Common myeloid progenitor, CD34-positive (primary cell): ENCODE results near the gene WDR18.

Source experiments
- CTCF ChIA-PET: fragments of 350-600 bp; sonication (Branson Sonifier 250); formaldehyde crosslinking; loops from one replicate; lab custom pipeline; 2021; ENCODE audit warnings: antibody characterized with exemption; lab: Charles Lee
- POLR2A ChIA-PET: fragments of 350-600 bp; sonication (Branson Sonifier 250); formaldehyde crosslinking; loops from one replicate; lab custom pipeline; 2021; ENCODE audit warnings: antibody characterized with exemption; lab: Charles Lee
- DNase-seq, 3 donors: peaks; one replicate each; pipeline versions ENCODE4 v3.0.0 to v3.0.0-alpha.2; 2013
- H3K27ac ChIP-seq, 2 experiments: 1 replicate in 1 of 2; 2 replicates in 1 of 2; pipeline ENCODE4 v1.7.0; 2013; ENCODE audit warnings: inconsistent platforms in 2 of 2, low read length in 2 of 2, mild to moderate bottlenecking in 2 of 2, low read depth in 1 of 2, moderate library complexity in 1 of 2; ENCODE audit not compliant: severe bottlenecking in 2 of 2, insufficient read depth in 1 of 2, poor library complexity in 1 of 2
- H3K27me3 ChIP-seq, 5 experiments: replicated peaks in 2 of 5; 1 replicate in 3 of 5; 2 replicates in 2 of 5; pipeline versions ENCODE4 v1.6.1 to v1.7.0; 2013; ENCODE audit warnings: low read length in 4 of 5, mild to moderate bottlenecking in 2 of 5, moderate library complexity in 2 of 5, inconsistent platforms in 1 of 5; ENCODE audit not compliant: insufficient read depth in 5 of 5, control insufficient read depth in 4 of 5
- H3K36me3 ChIP-seq, 4 experiments: 1 replicate in 2 of 4; 2 replicates in 2 of 4; pipeline versions ENCODE4 v1.6.1 to v1.7.0; 2013; ENCODE audit warnings: low read length in 3 of 4, control low read depth in 1 of 4, mild to moderate bottlenecking in 1 of 4; ENCODE audit not compliant: control insufficient read depth in 4 of 4, insufficient read depth in 4 of 4
- H3K4me1 ChIP-seq, 4 experiments: 1 replicate in 3 of 4; 2 replicates in 1 of 4; pipeline versions ENCODE4 v1.6.1 to v1.7.1; 2013; ENCODE audit warnings: low read length in 3 of 4, mild to moderate bottlenecking in 3 of 4, control low read depth in 1 of 4, inconsistent platforms in 1 of 4, moderate library complexity in 1 of 4; ENCODE audit not compliant: control insufficient read depth in 4 of 4, insufficient read depth in 4 of 4; ENCODE audit errors: control extremely low read depth in 1 of 4
- H3K4me3 ChIP-seq, 7 experiments: 1 replicate in 4 of 7; 2 replicates in 3 of 7; pipeline versions ENCODE4 v1.5.1 to v1.7.0; 2013; ENCODE audit warnings: mild to moderate bottlenecking in 7 of 7, low read length in 6 of 7, moderate library complexity in 6 of 7, inconsistent platforms in 2 of 7, low read depth in 2 of 7, control low read depth in 1 of 7; ENCODE audit not compliant: insufficient read depth in 4 of 7, control insufficient read depth in 1 of 7; ENCODE audit errors: extremely low read depth in 1 of 7
- H3K9me3 ChIP-seq, 5 experiments: 1 replicate in 4 of 5; 2 replicates in 1 of 5; pipeline versions ENCODE4 v1.6.1 to v1.7.1; 2013; ENCODE audit warnings: low read length in 4 of 5, mild to moderate bottlenecking in 2 of 5, inconsistent platforms in 1 of 5, low read depth in 1 of 5, moderate library complexity in 1 of 5; ENCODE audit not compliant: control insufficient read depth in 4 of 5, insufficient read depth in 2 of 5; ENCODE audit errors: control extremely low read depth in 1 of 5
- WGBS: methylation state at CpG from one replicate; pipeline ENCODE4 v1.1.5; 2013; ENCODE audit not compliant: insufficient coverage; 5-methylcytosine and 5-hydroxymethylcytosine counted together

Gene WDR18

DNA sequence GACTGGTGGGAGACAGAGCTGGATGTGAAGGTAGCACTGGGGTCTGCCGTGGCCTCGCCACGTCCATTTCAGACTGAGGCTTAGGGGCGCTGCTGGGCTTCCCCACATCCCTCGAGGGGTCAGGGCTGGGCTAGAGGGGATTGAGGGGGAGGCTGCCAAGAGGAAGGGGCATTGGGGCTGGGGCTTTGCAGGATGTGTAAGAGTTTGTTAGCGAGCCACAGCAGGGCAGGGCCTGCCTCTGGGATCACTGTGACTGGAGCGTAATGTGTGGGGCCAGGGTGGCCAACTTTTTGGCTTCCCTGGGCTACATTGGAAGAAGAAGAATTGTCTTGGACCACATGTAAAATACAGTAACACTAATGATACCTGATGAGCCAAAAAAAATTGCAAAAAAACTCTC, 44.2 kb upstream of the WDR18 start:
- Histone ChIP-seq H3K36me3 (peaks cover 0 to 56% (median 8%) of the 10 kb centered on the region in 4 experiments), H3K27ac (peak overlapping the region in 1 of 2 experiments; percentile 76), H3K4me1 (peaks cover 0 to 49% (median 45%) of the 10 kb centered on the region in 4 experiments), H3K9me3 (no peaks in the 10 kb centered on the region), H3K4me3 (no peak overlapping the region), H3K27me3 (no peaks in the 10 kb centered on the region)
- DNase-seq: no peak
- CTCF ChIA-PET: interaction anchor here (1.1 to 7.8 kb wide), 4 partner anchors 11 to 44 kb away, joined by 3 to 35 read pairs (median 4); partner anchors contain the start of gene WDR18
- WGBS: 100% methylated on average over 7 of the region's 7 CpGs
- POLR2A ChIA-PET: no interaction called here

DNA sequence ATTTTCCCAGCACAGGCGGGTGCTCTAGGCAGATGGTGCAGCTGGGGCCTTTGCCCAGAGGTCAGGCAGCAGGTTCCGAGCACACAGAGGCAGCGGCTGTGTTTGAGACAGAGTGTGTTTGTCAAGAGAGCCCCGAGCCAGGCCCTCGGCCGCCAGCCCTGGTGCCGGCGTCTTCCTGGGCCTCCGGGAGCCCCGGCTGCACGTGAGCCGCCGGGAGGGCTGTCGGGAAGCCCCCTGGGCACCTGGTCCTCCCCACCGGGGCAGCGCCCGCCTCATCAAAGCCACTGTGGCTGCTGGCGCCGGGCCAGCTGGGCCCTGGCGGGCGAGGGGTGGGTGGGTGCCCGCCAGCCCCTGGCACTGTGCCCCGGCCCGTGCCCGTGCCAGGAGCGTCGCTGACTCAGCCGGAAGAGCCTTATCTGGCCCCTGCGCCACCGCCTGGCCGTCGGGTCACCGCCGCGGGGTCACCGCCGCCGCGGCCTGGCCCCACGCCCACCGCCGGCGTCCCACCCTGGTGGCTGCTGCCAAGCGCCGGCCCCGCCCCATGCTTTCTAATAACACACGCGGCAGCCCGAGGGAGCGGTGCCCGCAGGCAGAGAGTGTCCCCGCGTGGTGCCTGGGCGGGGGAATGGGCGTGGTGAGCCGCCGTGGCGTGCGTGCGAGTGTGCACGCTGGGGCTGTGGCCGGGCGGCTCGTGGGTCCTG, 43.4 kb upstream of the WDR18 start:
- ChIA-PET CTCF (interaction anchor here (1.0 to 7.8 kb wide), 4 partner anchors 17 to 43 kb away, joined by 3 to 35 read pairs (median 4); partner anchors contain the start of gene WDR18), POLR2A (interaction anchor here (1.5 kb wide), 1 partner anchor 16 kb away, joined by 5 read pairs; no protein-coding TSS in a partner anchor)
- DNase-seq: peak; percentile 90 to 96 (median 94)
- Histone ChIP-seq H3K27me3 (no peaks in the 10 kb centered on the region), H3K27ac (peak overlapping the region; percentile 46 to 76), H3K4me3 (peak overlapping the region in 4 of 7 experiments; percentile 38 to 67 (median 58)), H3K9me3 (no peaks in the 10 kb centered on the region), H3K4me1 (peaks cover 0 to 49% (median 45%) of the 10 kb centered on the region in 4 experiments), H3K36me3 (peaks cover 0 to 56% (median 8%) of the 10 kb centered on the region in 4 experiments)
- 4% methylated on average over 59 of the region's 64 CpGs for WGBS

DNA sequence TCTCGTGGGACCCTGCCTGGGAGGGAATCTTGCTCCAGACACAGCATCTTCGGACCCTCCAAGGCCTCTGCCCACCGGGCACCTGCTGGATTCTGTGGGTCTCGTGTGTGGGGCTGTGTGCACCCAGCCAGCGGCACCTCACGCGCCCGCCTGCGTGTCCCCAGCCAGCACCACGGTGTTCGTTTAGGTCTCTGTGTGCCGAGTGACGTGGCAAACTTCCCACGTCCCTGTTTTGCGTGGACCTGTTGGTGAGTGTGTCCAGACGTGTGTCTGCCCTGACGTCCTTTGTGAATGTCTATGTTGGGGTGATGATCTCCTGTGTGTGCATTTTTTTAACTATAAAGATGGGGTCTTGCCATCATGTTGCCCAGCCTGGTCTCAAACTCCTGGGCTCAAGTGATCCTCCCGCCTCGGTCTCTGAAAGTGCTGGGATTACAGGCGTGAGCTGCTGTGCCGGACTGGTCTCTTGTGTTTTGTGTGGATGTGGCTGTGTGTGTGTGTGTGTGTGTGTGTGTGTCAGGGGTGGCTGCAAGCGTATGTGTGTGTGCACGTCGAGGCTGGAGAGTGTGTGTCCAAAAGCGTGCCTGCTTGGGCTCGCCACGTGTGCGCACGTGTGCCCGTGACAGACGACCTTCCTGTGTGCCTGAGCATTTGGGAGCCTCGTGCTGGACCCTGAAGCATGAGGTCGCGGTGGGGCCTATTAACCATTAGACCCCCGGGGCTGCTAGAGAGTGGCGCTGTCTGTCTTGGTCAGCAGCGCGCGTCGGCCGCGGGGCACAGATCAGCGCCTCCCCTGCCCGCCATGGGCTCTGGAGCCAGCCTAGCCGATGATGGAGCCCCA, 42.6 kb upstream of the WDR18 start:
- Histone ChIP-seq H3K36me3 (peaks cover 0 to 51% (median 8%) of the 10 kb centered on the region in 4 experiments), H3K27me3 (no peaks in the 10 kb centered on the region), H3K4me1 (peaks cover 0 to 47% (median 45%) of the 10 kb centered on the region in 4 experiments), H3K27ac (peak overlapping the region; percentile 37 to 58), H3K9me3 (no peaks in the 10 kb centered on the region), H3K4me3 (peak overlapping the region in 4 of 7 experiments; percentile 38 to 67 (median 58))
- 74% methylated on average over 34 of the region's 45 CpGs for WGBS
- ChIA-PET POLR2A (interaction anchor here (1.5 kb wide), 1 partner anchor 17 kb away, joined by 5 read pairs; no protein-coding TSS in a partner anchor), CTCF (interaction anchor here (1.0 to 7.8 kb wide), 4 partner anchors 8 to 41 kb away, joined by 3 to 35 read pairs (median 6); no protein-coding TSS in a partner anchor)
- DNase-seq: peak in 1 of 3 donors; percentile 45

DNA sequence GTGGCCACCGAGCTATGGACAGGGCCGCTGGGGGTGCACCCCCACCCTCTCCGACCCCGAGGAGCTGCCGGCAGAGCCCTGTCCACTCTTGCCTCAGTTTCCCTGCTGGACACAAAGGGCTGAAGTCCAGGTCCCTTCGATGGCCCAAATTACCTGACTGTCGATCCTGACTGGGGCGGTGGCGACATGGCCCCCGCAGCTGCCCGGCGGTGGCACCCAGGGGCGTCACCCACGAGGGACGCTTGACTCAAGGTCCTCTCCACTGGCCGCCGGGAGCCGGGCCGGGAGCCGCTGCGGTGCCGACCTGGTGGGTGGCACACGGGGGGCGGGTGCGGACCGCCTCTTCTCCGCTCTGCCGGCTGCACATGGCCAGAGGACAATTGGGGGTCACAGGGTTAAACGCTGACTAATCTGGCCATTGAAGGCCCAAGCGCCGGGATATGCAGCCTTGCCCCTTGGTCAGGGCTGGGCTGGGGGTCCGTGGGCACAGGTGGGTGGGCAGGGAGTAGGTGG, 42.0 kb upstream of the WDR18 start:
- Histone ChIP-seq H3K9me3 (no peaks in the 10 kb centered on the region), H3K4me3 (no peak overlapping the region), H3K36me3 (peaks cover 0 to 50% (median 7%) of the 10 kb centered on the region in 4 experiments), H3K27me3 (no peaks in the 10 kb centered on the region), H3K4me1 (peaks cover 0 to 51% (median 48%) of the 10 kb centered on the region in 4 experiments), H3K27ac (no peak overlapping the region)
- WGBS: 96% methylated on average over 31 of the region's 32 CpGs
- DNase-seq: no peak
- POLR2A ChIA-PET: no interaction called here
- CTCF ChIA-PET: interaction anchor here (0.6 to 2.5 kb wide), 3 partner anchors 9 to 40 kb away, joined by 3 to 6 read pairs (median 3); no protein-coding TSS in a partner anchor

DNA sequence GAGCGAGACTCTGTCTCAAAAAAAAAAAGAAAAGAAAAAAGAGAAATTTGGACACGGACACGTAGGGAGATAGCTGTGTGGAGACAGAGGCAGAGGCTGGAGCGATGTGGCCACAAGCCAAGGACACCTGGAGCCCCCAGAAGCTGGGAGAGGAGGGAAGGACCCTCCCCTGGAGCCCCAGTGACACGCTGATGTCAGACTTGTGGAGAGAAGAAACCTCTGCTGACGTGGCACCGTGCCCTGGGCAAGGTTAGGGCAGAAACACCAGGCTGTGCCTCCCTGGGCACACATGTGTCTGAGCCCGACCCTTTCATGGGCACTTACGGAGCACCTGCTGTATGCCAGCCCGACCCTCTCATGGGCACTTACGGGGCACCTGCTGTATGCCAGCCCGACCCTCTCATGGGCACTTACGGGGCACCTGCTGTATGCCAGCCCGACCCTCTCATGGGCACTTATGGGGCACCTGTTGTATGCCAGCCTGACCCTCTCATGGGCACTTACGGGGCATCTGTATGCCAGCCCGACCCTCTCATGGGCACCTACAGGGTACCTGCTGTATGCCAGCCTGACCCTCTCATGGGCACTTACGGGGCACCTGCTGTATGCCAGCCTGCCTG, 40.5 kb upstream of the WDR18 start:
- no peaks in the 10 kb centered on the region for H3K27me3 ChIP-seq
- peaks cover 0 to 63% (median 57%) of the 10 kb centered on the region in 4 experiments for H3K4me1 ChIP-seq
- no peak overlapping the region for H3K27ac ChIP-seq
- H3K4me3 ChIP-seq: no peak overlapping the region
- WGBS: 95% methylated on average over 15 of the region's 17 CpGs
- CTCF ChIA-PET: interaction anchor here (1.0 to 2.5 kb wide), 3 partner anchors 10 to 21 kb away, joined by 3 to 6 read pairs (median 3); no protein-coding TSS in a partner anchor
- H3K36me3 ChIP-seq: peaks cover 0 to 45% (median 3%) of the 10 kb centered on the region in 4 experiments
- no peak for DNase-seq
- H3K9me3 ChIP-seq: no peaks in the 10 kb centered on the region
- POLR2A ChIA-PET: no interaction called here

DNA sequence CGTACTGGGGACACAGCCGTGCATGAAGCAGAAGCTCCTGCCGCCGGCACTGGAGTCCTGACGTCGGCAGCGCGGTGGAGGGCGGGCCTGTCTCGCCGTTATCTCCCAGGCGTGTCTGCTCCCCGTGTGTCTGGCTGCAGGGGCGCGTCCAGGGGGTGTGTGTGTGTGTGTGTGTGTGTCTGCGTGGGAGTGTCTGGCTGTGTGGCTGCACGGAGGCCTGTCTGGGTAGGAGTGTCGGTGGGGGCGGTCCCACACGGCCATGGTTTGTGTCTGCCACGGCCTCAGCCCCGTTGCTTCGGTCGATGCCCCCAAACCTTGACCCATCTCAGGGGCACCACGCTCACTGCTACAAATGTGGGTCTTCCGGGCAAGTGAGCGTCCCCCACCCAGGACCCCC, 40.0 kb upstream of the WDR18 start:
- ChIA-PET POLR2A (no interaction called here), CTCF (no interaction called here)
- peak in 2 of 3 donors; percentile 62 to 81 for DNase-seq
- Histone ChIP-seq H3K27ac (no peak overlapping the region), H3K4me3 (no peak overlapping the region), H3K27me3 (no peaks in the 10 kb centered on the region), H3K4me1 (peaks cover 0 to 67% (median 60%) of the 10 kb centered on the region in 4 experiments), H3K9me3 (no peaks in the 10 kb centered on the region), H3K36me3 (peaks cover 0 to 44% (median 3%) of the 10 kb centered on the region in 4 experiments)
- 91% methylated on average over 24 of the region's 27 CpGs for WGBS
